HG02885 (cell line): ENCODE data around the gene AUH.
"Not testable (repeated sequence)": the region's sequence is repeated elsewhere in the genome, so short reads cannot be mapped to it uniquely, and the experiment has no call there.

Source experiments
- ATAC-seq: cut with Tn5 transposase; IDR thresholded peaks from one replicate; pipeline ENCODE4 v1.9.1; 2021; ENCODE audit warnings: mild to moderate bottlenecking; ENCODE audit not compliant: unreplicated experiment, poor library complexity

AUH gene

DNA sequence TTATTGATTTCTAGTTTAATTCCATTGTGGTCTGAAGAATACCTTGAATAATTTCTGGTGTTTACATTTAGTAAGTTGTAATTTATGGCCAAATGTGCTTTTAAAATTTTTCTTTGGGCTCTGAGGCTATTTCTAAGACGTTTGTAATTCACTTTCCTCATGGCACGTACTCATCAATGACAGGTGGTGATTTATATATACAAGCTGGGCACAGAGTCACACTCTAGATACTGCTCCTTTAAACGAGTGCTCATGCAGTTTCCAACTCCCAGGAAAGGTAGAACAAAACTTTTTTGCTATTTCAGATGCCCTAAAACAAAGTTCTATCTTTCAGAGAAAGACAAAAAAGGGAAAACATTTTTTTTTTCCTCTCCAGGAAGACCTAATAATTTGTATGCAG is 146.9 kb downstream of the AUH start:
- no peak for ATAC-seq

DNA sequence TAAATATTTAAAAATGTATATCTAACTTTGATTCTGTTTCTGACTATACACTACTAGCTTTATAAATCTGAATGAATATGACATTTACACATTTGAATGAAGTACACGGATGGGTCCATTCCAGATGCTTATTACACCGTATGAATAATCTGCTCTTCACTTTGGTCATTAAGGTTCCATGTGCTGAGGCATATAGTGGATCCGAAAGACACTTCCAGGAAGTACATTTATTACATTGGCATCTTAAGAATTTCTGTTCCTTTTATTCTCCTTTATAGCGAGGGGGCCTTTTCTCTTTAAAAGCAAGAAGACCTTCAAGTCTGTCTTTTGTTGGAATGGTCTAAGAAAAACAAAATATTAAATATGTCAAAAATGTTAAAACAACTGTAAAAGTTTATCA is 147.6 kb downstream of the AUH start:
- no peak for ATAC-seq

DNA sequence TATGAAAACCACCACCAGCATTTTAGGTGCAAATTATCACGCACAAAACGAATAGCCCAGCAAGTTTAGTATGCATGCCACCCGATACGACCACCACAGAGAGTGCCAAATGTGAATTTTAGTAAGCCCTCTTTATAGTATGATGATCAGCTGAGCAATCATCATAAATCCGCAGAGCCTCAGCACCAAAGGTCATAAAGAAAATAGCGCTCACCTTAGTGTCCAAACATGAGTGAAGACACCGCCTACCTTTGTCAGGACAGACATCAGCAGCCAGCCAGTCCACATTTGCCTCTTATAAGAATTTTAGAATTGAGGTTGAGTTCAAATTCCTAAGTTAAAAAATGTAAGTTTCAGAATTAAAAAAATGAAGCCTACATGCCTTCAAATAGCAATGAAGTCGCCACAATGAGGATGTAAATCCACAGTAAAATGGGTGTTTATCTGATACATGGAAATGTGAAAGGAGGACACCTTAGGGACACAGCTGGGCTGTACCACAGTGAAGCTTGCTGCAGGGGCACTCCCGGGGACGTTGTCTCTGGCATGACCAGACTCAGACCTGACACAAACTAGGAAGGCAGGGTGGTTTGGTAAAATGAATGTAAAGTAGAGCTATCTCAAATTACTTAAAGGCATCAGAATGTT is 149.0 kb downstream of the AUH start:
- ATAC-seq, result no peak

DNA sequence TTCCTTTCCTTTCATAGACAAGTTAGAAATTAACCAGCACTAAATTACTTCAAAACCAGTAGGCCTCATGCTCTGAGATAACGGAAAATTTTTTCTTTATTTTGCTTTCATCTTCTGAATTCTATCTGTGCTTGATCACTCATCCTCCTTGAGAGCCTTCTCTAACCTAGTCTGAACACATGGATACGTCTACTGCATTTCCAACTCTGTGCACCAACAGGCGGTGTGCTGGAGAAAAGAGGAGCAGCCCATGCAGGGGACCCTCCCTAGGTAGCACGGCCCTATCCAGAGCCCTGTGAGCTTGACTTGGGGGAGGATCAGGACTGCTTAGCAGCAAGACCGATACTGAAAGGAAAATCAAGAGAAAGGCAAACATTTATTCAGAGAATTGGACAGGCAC is 149.8 kb downstream of the AUH start:
- no peak for ATAC-seq

DNA sequence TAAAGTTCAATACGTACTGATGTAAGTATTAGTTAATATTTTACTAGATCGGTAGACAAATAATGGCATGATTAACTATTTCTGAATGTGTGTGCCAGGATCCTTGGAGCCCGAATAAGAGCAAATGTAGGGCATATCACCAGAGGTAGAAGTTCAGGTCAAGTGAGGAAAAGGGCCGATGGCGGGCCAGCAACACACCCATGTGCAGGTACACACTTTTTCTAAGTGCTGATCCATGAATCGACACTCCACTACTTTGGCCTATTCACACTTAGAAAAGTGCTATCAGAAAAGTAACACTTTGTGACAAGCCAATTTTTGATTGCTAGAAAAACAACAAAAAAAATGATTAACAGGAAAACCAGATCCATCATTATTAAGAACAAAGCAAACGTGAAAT is 150.3 kb downstream of the AUH start:
- no peak for ATAC-seq

DNA sequence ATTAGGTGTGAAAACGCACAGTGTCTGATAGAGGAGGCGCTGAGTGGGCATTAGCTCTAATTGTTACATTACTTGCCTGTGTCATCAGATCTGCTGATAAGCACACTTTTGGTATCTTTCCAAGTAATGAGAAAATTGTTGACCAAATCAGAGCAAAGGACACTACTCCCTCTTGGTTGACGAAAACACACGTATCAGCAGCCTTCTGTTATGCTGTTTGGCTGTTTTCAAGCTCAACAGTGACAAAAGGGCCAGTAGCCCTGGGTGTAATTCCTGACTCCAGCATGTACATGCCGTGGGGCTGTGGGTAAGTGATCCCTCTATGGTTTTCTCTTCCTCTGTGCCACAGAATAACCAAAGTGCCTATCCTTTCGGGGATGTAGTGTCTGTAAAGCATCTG is 151.4 kb downstream of the AUH start:
- ATAC-seq, result no peak

DNA sequence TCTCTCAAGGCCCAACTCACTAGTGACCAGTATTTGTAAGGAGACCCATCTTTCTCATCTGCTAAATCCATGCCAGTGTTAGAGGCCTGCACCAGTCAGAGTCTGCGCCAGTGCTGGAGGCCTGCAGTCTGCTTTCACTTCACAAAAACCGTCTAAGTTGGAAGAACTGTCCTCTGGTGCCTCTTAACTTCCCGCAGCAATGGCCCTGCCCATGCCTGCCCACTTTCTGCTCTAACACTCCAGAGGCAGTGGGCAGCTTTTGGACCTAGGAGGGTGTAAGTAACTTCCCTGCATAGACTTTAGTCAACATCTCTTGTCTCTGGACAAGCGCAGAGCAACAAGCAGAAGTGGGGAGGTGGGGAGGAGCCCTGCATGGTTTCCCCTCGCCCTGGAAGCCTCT is 152.9 kb downstream of the AUH start:
- no peak for ATAC-seq

DNA sequence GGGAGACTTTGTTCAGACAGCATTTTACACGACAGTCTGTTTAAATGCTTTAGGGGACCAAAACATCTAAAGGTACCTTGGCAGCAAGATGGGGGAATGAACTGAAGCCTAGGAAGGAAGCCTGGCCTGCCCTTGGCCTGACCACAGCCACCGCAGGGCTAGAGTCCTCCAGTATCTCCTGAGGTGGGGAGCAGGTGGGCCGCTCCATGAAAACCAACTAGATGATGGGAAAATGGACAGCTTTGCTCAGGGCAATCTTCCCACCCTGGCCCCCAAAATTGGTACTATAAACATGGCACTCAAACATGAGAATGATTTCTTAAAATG is 153.3 kb downstream of the AUH start:
- no peak for ATAC-seq

DNA sequence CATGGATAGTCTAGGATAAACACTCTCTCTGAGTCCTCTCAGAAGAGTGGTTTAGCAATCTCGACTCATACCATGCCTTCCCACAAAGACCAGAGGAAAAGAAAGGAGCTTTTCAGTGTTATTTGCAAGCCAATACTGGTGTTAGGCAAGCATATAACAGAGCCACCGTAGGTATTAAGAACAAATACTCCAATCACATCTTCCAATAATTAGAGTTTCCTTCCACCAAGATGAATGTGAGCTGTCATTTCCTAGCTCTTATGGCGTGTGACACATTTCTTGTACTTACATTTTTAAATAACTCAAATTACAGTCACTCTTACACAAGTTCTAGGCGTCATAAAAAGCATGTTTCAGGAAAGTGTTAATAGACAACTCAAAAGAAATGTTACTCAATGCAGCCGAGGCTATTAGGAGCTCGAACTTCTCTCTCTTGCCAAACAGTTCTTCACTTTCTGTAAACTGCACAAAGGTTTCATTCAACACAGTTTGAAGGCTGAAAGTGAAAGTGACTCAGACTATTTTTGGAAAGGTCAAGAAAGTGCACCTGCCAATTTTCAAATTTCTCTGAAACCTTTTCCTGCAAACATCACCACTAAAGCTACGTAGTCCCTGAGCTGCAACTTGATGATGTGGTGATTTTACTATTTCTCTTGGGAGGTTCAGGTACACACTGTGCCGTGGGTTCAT is 153.8 kb downstream of the AUH start:
- peak; percentile 90 for ATAC-seq

DNA sequence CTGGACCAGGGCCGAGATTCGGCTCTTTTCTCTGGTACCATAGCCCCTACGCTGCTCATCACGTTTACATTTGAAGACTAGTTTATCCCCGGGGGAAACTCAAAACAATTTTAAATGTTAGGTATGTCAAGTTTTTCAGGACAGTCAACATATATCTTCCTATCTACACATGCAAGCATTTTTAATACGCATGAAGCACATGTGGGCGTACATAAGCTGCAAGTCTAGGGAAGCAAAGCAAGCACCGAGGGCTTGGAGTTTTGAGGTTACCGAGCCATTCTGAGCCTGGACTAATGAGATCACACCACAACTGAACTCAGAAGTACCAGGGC is 154.4 kb downstream of the AUH start:
- no peak for ATAC-seq

DNA sequence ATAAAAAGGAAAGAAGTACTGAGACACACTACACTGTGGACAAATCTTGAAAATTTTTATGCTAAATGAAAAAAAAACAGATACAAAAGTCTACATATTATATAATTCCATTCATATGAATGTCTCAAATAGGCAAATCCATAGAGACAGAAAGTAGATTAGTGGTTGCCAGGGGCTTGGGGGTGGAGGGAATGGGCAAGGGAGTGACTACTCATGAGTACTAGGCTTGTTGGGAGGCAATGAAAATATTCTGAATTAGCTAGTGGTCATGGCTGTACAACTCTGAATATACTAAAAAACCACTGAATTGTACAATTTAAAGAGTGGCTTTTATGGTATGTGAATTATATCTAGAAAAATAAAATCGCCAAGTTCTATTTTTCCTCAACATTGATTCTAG is 154.9 kb downstream of the AUH start:
- no peak for ATAC-seq

DNA sequence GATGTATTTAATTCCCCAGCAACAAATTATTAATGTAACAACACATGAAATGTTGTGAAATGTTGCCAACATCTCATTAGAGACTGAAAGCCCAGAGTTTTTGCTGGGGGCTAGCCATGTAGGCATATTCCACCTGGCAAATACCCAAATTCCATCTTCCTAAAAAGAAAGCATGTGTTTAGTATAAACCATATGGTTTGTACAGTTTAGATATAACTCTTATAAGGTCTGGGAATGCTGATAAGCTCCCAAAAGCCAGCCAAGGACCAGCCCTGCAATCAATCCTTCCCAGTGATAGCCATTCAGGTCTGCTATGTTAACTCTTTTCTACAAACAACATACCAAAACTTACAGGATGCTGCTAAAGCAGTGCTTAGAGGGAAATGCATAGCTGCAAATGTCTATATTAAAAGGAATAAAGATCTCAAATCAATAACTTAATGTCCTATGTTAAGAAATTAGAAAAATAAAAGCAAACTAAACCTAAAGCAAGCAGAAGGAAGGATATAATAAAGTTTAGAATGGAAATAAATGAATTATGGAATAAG is 158.9 kb downstream of the AUH start:
- no peak for ATAC-seq

DNA sequence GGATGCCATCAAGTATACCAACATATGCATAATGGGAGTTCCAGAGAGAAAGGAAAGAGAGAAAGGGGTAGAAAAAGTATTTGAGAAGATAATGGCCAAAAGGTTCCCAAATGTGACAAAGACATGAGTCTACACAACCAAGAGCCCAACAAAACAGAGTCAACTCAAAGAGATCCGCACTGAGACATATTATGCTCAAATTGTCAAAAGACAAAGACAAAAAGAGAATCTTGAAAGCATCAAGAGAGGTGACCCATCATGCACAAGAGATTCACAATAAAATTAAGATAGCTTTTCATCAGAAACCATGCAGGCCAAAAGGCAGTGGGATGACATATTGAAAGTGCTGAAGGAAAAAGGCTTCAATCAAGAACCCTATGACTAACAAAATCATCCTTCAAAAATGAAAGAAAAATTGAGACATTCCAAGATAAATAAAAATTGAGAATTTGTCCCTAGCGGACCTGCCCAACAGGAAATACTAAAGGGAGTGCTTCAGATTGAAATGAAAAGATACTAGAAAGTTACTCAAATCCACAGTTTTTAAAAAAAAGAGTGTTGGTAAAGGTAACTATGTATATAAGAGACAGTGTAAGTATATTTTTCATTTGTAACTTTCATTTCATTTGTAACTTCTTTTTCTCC is 160.9 kb downstream of the AUH start:
- ATAC-seq, result no peak

DNA sequence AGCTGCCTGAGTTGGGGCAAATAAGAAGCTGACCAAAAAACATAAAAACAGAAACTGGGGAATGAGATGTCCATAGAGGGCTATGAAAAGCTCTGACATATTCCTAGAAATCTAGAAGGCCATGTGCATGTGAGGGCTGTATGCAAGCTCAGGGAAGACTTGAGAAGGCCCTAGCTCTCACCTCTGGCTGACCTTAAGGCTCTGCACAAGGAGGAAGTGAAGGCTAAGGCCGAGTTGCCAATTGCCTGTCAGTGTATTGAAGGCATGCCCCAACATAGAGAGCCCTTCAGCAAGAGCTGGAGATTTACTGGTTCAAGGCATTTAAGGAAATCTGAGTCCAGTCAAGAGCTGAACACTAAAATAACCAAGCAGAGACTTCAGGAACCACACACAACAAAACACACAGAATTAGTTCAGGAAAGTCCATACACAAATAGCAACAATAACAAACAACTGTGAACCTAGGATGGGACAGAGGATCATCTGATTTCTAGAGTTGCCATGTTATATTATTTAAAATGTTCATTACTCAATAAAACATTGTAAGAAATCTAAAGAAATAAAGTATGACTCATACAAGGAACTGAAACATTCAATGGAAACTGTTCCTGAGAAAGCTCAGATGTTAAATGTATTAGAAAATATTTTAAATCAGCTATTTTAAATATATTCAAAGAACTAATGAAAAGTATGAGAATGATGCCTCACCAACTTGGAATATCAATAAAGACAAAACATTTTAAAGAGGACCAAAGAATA is 161.8 kb downstream of the AUH start:
- no peak for ATAC-seq

DNA sequence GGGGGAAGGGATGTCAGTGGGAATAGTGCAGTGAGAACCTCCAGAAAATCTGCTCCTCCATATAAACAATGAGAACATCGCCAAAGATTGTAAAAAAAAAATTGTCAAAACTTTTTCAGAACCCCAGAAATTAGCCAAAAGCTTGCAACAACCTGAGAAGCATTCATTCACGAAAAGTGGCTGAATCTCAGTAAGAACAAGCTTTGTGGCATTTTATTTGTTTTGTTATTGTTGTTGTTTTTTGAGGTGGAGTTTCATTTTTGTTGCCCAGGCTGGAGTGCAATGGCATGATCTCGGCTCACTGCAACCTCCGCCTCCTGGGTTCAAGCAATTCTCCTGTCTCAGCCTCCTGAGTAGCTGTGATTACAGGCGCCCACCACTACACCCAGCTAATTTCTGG is 162.8 kb downstream of the AUH start:
- not testable (repeated sequence) for ATAC-seq

DNA sequence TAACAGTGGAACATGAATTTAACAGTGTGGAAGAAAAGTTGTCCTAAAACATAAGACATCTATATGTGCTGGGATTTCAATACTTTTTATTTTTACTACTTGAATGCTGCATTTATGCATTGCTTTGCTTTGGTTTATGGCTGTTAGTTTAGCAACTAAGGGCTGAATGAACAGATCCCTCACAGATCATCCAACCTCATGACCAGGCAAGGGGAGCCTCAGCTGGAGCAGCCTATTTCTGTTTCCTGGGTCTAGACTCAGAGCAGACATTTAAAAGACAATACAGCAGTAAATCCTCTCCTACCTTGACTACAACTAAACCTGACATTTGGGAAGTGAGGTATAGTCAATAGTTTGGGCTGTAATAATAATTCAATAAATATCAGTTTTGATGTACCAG is 163.3 kb downstream of the AUH start:
- no peak for ATAC-seq

DNA sequence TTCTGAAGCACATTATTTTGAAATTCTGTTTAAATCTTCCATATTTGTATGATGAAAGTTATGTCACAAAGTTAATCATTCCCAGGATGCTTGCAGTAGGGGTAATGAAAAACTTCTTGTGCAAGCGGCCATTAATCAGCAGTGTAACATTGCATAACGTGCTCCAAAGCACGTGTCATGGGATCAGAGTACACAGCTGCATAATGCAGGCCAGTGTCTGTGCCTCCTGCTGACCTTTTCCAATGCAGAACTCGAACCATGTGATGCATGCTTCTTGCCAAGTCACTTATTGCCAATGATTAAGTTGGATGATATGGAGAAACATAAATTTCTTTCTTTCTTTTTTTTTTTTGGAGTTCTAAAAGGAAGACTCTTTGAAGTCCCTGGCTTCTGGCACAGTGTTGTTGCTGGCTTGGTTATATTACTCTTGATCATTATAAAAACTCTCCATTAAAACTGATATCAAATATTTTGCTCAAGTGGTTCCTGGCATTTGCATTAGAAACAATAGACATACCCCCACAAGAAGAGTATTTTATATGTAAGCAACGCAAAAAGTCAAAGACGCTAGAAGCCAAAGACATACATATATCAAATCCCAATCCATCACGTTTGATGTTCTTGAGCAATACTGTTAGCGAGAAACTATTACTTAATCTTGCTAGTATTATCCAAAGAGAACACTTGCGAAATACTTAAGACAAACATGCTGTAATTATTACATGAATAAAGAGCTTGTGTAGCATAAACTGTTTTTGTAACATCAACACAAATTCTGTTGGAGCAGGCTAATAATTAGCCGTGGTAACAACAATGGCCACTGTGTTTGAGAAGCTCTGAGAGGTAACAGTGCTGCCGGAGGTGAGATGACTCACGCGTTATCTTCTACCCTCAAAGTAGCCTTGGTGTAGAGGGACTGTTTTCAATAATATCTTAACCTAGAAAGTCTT is 164.2 kb downstream of the AUH start:
- ATAC-seq, result no peak

DNA sequence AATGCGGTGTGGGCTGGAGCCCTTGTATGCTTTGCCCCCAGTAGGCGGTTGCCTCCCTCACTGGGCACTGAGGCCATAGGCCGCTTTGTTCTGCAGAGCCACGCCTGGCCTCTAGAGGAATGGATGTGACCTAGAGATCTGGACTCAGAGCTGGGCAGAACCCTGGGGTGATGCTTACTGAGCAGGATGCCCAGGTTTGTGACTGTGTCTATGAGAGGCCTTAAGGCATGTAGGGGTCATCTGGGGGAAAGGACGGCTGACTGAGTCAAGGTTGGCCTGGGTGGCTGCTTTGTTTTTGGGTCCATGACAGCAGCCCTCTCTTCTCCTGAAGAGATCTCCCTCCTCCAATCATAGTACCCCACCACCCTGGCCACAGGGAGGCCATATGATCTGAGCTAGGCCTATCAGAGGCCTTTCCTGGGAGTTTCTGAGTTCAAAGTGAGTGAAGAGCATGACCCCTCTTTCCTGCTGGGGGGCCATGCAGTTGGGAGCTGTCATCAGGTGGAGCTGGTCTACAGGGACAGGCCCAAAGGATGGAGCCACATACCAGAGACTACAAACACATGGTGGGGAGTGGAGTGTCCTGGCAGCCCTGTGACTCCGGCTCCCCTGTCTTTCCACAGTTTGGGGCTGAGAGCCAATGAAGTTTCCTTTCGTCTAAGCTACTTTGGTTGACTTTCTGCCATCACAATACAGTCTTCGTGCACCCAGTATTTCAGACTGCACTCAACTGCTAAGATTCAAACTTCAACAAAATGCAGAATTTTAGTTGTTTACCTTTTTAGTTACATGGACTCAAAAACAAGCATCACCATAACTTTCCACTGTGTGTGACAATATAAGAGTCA is 165.4 kb downstream of the AUH start:
- ATAC-seq, result no peak

DNA sequence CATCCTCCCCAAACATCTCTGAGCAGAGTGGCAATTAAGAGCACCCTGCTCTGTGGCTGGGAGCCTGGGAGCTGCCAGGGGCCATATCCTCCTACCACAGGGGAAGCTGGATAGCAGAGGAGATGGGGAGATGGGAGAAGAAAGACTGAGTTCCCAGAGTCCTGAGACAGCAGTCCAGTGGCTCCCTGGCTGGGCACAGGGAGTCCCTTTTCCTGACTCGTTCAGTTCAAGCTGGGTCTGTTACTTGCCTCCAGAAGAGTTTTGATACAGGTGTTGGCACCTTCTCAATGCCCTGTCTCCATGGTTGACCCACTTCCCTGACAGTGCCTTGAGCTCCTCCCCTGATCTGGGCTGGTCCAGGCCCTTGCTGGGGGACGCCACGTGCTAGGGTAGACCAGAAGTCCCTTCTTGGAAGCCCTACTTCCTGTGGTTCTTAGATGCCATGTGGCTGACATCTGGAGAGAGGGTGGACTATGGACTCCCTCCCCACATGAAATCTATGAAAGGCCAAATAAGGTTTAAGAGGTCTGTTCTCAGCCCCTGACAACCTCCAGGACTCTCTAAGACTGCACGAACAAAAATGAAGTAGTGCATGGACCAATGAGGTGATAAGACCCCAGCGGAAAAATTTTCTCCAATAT is 166.2 kb downstream of the AUH start:
- no peak for ATAC-seq
